Fibroblast of skin of back (primary cell): ENCODE results near the gene MIA.
"Not testable (repeated sequence)": the region's sequence is repeated elsewhere in the genome, so short reads cannot be mapped to it uniquely, and the experiment has no call there.

ENCODE experiments used
- DNase-seq: peaks from one replicate; pipeline ENCODE4 v3.0.0-alpha.2; 2013

Gene MIA

GRCh38 chr19:40781140-40781539 lies 5.8 kb downstream of the MIA start:
- DNase-seq, result no peak

DNA sequence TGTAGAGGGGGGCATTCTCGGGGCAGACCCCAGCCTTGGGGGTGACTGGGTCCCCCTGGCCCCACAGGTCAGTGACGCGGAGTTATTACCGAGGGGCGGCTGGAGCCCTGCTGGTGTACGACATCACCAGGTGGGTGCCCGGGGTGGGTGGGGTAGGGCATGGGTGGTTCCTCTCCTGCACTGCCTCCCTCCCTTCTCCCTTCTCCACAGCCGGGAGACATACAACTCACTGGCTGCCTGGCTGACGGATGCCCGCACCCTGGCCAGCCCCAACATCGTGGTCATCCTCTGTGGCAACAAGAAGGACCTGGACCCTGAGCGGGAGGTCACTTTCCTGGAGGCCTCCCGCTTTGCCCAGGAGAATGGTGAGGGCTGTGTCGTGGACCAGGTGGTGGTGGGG lies 8.4 kb downstream of the MIA start:
- no peak for DNase-seq

DNA sequence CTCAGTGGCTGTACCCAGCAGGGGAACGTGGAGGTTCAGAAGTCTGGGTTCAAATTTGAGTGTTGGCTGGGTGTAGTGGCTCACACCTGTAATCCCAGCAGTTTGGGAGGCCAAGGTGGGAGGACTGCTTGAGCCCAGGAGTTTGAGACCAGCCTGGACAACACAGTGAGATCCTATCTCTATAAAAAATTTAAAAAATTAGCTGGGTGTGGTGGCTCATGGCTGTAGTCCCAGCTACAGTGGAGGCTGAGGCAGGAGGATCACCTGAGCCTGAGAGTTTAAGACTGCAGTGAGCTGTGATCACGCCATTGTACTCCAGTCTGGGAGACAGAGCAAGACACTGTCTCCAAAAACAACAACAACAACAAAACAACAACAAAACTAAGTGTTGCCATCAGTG lies 8.8 kb downstream of the MIA start:
- DNase-seq, result not testable (repeated sequence)

DNA sequence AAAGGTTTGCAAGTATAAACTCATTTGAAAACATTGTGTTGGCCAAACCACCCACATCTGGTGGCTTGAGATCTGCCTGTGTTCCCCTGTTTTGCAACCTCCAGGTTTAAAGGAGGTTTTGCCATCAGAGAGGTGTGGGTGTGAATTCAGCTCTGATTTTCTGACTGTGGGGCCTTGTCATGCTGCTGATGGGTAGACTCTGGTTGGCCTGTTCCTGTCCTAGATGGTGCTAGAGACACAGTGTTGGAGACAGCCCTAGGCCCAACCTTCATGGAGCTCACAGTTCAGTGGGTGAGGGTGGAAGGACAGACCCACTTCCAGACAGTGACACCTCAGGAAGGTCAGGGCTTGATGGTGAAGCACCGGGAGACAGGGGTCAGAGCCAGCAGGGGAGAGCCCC lies 10.2 kb downstream of the MIA start:
- no peak for DNase-seq

- no peak for DNase-seq
Observed at GRCh38 chr19:40786060-40787037, 11.0 kb downstream of the MIA start.

- no peak for DNase-seq
Observed at GRCh38 chr19:40791349-40791748, 16.0 kb downstream of the MIA start.

GRCh38 chr19:40791996-40792395 lies 16.7 kb downstream of the MIA start:
- no peak for DNase-seq

GRCh38 chr19:40797166-40797962 lies 22.0 kb downstream of the MIA start:
- DNase-seq, result no peak

GRCh38 chr19:40797963-40798682 lies 22.8 kb downstream of the MIA start:
- peak; percentile 61 for DNase-seq

GRCh38 chr19:40798683-40799557 lies 23.6 kb downstream of the MIA start, which contains the start of gene EGLN2:
Gene EGLN2 (plus strand): TSS chr19:40799191. CDS start chr19:40800573, 1,382 bp downstream.
- DNase-seq, result peak; percentile 100

- DNase-seq, result peak; percentile 38
Observed at GRCh38 chr19:40799558-40800338, 24.4 kb downstream of the MIA start.

DNA sequence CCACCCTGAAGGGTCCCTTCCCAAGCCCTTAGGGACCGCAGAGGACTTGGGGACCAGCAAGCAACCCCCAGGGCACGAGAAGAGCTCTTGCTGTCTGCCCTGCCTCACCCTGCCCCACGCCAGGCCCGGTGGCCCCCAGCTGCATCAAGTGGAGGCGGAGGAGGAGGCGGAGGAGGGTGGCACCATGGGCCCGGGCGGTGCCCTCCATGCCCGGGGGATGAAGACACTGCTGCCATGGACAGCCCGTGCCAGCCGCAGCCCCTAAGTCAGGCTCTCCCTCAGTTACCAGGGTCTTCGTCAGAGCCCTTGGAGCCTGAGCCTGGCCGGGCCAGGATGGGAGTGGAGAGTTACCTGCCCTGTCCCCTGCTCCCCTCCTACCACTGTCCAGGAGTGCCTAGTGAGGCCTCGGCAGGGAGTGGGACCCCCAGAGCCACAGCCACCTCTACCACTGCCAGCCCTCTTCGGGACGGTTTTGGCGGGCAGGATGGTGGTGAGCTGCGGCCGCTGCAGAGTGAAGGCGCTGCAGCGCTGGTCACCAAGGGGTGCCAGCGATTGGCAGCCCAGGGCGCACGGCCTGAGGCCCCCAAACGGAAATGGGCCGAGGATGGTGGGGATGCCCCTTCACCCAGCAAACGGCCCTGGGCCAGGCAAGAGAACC lies 25.1 kb downstream of the MIA start:
- DNase-seq, result no peak

GRCh38 chr19:40800997-40801377 lies 25.7 kb downstream of the MIA start:
- DNase-seq, result no peak

DNA sequence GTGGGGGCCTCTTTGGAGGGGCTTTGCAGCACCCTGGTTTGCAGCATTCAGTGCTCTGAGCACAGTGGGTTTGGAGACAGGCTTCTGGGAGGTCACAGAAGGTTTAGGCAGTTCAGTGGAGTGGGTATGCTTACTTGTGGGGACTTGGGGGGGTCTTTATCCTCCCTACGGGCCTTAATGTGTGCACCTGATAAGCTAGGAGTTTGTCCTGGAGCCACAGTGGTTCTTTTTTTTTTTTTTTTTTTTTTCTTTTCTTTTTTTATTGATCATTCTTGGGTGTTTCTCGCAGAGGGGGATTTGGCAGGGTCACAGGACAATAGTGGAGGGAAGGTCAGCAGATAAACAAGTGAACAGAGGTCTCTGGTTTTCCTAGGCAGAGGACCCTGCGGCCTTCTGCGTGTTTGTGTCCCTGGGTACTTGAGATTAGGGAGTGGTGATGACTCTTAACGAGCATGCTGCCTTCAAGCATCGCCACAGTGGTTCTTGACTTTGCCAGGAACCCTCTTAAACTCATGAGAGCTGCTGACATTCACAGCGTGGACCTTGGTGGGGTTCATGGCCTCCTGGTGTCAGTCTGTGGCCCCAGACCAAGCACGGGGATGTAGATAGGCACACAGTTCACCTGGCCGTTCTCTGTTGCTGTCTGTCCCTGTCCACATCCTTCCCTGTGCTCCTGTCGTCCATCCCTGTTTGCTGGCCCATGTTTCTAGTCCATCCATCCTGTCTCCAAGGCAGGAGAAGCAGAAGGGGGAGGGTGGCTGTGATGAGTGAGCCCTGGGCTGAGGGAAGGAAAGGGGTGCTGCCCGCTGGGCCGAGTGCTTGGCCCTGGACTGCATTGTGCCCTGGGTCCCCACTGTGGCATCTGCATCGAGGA lies 26.3 kb downstream of the MIA start:
- DNase-seq, result no peak

GRCh38 chr19:40802300-40803169 lies 27.2 kb downstream of the MIA start:
- DNase-seq, result no peak

DNA sequence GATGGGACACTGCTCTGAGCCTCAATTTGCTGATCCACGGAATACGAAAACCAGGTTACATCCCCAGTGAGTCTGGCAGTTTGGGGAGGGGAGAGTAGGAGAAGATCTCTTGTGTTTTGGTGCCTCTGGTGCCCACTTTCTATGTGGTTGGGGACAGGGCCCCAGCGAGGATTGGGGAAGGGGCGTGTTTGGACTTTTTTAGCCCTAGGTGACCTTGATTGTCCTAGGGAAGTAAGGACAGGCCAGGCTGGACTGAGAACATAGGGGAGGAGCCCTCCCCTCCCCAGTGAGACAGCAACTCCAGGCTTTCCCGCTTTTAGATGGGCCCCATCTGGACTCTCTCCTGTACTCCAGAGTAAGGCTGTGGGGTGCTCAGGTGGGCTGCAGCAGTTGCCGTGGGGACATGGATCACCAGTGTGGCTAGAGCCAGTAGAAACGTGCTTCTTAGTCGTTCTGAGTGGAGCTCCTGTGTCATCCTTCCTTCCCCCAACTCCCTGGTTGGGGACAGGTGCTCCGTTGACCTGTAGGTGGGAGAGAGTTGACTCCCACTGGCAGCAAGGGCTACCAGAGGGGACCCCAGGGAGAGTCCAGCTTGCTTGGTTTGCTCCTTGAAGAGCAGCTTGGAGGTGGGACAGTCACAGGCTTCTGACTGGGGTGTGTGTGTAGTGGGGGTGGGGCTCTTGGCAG lies 28.0 kb downstream of the MIA start:
- no peak for DNase-seq
